ENCODE data around the gene HEATR3. TPM values are rescaled to one million over a fixed set of nuclear protein-coding genes. Genes with fewer than 3 reads are reported as not detected.

Gene HEATR3
- total and polyA plus RNA-seq, 2 of the 8 experiments (the other 6 are each of a cell fraction or from before 2014, with no cell fraction given): 13.0 to 29.2 TPM

DNA sequence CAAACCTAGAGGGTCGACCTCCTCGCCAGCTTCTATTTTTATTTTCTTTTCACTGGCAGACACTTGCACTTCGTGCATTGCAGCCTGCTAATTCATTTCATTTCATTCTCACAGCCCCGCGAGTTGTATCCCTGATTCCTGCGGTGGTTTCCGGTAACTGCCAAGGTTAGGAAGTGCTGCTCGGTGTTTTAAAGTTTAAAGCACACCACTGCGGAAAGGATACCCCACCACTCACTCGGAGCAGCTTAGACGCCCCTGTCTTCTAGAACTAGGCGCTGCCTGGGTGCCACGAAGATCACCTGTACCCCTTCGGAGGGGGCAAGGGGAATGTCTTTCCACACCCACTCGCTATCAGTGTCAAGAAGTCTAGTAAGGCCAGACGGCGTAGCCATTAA lies 40.2 kb upstream of the HEATR3 start:
- no peak overlapping the region for H3K23ac ChIP-seq (ENCODE audit: insufficient read length)
- no peak overlapping the region for H3K18ac ChIP-seq (ENCODE audit: extremely low read depth, low read length)
- no peak overlapping the region for H2BK120ac ChIP-seq (replicated peaks; ENCODE audit: low read depth, low read length)
- no peak overlapping the region for H4K5ac ChIP-seq (ENCODE audit: insufficient read length, low read depth, low read length)
- TF ChIP-seq SIN3A (conservative IDR thresholded peaks at IDR 0.05 in 1 of 2, IDR thresholded peaks at IDR 0.05 in 1 of 2; ENCODE audit: low read depth in 1 of 2, low read length in 2 of 2) (no peak), KDM4A (IDR thresholded peaks at IDR 0.05; ENCODE audit: low read depth, low read length, severe bottlenecking) (peak; percentile 21), CBX8 (IDR thresholded peaks at IDR 0.05; ENCODE audit: borderline replicate concordance, low read depth, low read length) (no peak), NANOG (IDR thresholded peaks at IDR 0.05; ENCODE audit: insufficient read depth, low read depth, low read length, poor library complexity, severe bottlenecking) (no peak)
- TF ChIP-seq, protein P1, sequence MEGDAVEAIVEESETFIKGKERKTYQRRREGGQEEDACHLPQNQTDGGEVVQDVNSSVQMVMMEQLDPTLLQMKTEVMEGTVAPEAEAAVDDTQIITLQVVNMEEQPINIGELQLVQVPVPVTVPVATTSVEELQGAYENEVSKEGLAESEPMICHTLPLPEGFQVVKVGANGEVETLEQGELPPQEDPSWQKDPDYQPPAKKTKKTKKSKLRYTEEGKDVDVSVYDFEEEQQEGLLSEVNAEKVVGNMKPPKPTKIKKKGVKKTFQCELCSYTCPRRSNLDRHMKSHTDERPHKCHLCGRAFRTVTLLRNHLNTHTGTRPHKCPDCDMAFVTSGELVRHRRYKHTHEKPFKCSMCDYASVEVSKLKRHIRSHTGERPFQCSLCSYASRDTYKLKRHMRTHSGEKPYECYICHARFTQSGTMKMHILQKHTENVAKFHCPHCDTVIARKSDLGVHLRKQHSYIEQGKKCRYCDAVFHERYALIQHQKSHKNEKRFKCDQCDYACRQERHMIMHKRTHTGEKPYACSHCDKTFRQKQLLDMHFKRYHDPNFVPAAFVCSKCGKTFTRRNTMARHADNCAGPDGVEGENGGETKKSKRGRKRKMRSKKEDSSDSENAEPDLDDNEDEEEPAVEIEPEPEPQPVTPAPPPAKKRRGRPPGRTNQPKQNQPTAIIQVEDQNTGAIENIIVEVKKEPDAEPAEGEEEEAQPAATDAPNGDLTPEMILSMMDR (IDR thresholded peaks at IDR 0.05; ENCODE audit: control extremely low read depth in 1 of 3, insufficient read depth in 1 of 3, low read depth in 1 of 3, low read length in 3 of 3): no peak
- no peak for FAIRE-seq
- H3K79me2 ChIP-seq (ENCODE audit: control insufficient read depth in 1 of 2, insufficient read depth in 2 of 2, low read length in 2 of 2): peaks cover 0 to 29% of the 10 kb centered on the region in 2 experiments; a peak in 2 of 4 replicates
- no peak overlapping the region for H2AK5ac ChIP-seq (ENCODE audit: low read depth, low read length)
- CTCF ChIA-PET (ENCODE audit: partially characterized antibody): interaction anchor here (0.6 to 4.1 kb wide), 39 partner anchors 8 to 618 kb away, joined by 3 to 28 read pairs (median 4); partner anchors contain the start of gene HEATR3
- no peak overlapping the region for H4K8ac ChIP-seq (ENCODE audit: extremely low read depth, insufficient read depth, low read length)
- no peak overlapping the region for H2BK12ac ChIP-seq (ENCODE audit: low read depth, low read length)
- no peak overlapping the region for H4K91ac ChIP-seq (replicated peaks; ENCODE audit: insufficient read length, low read length)
- no peaks in the 10 kb centered on the region for H3K23me2 ChIP-seq (ENCODE audit: low read depth, low read length)
- H3K4ac ChIP-seq (replicated peaks; ENCODE audit: insufficient read length, low read depth, low read length): no peak overlapping the region
- H2BK5ac ChIP-seq (ENCODE audit: low read depth, low read length): no peak overlapping the region
- H3K4me2 ChIP-seq (ENCODE audit: insufficient read depth in 1 of 2, low read depth in 2 of 2, low read length in 2 of 2): peak overlapping the region; percentile 74 to 88
- no peaks in the 10 kb centered on the region for H3K9me3 ChIP-seq (ENCODE audit: insufficient read depth in 2 of 2, low read depth in 1 of 2, low read length in 1 of 2)
- H3K14ac ChIP-seq (ENCODE audit: insufficient read length): no peak overlapping the region
- H3K36me3 ChIP-seq (ENCODE audit: control insufficient read depth in 2 of 4, insufficient read depth in 4 of 4, low read length in 3 of 4): peaks cover 0 to 17% (median 2%) of the 10 kb centered on the region in 4 experiments; a peak in 4 of 8 replicates
- no peak overlapping the region for H3K56ac ChIP-seq (replicated peaks; ENCODE audit: insufficient read length, low read depth, low read length)
- WGBS, 2 experiments (ENCODE audit: extremely low coverage in 1 of 2, insufficient coverage in 1 of 2, insufficient read length in 1 of 2, insufficient replicate concordance in 2 of 2, low coverage in 1 of 2, low lambda C conversion rate in 2 of 2, missing lambda C conversion rate in 1 of 2): 4% methylated on average over 17 of the region's 17 CpGs; no CpG with 5 or more reads in 1 of the 2 experiments
- H2AFZ ChIP-seq (ENCODE audit: low read length): no peak overlapping the region
- peak in 1 of 2 experiments; percentile 54 for DNase-seq (ENCODE audit: low read depth in 1 of 2, low spot score in 2 of 2)
- H3K4me1 ChIP-seq (replicated peaks in 1 of 4; ENCODE audit: control insufficient read depth in 3 of 4, insufficient read depth in 4 of 4, low read length in 3 of 4): peaks cover 0 to 6% (median 0%) of the 10 kb centered on the region in 4 experiments; a peak in 2 of 7 replicates
- no peak overlapping the region for H3K27ac ChIP-seq (ENCODE audit: low read depth, low read length)
- peak overlapping the region; percentile 31 to 78 (median 36); a peak in 6 of 7 replicates for H3K9ac ChIP-seq (replicated peaks in 1 of 4; ENCODE audit: extremely low read depth in 1 of 4, low read depth in 3 of 4, low read length in 3 of 4)
- no peak overlapping the region for H2BK20ac ChIP-seq (ENCODE audit: low read length)
- H3K4me3 ChIP-seq (ENCODE audit: extremely low read depth in 1 of 4, insufficient read depth in 2 of 4, low read depth in 3 of 4, low read length in 4 of 4): peak overlapping the region; percentile 59 to 95 (median 90)
- no peaks in the 10 kb centered on the region for H3K27me3 ChIP-seq (replicated peaks in 1 of 4; ENCODE audit: control insufficient read depth in 3 of 4, extremely low read depth in 1 of 4, insufficient read depth in 3 of 4, low read length in 3 of 4)
- H2BK15ac ChIP-seq (ENCODE audit: low read length): no peak overlapping the region
- POLR2A ChIA-PET (ENCODE audit: partially characterized antibody): interaction anchor here (0.7 to 2.7 kb wide), 10 partner anchors 8 to 220 kb away, joined by 3 to 5 read pairs (median 4); partner anchors contain the start of gene HEATR3
- H4K20me1 ChIP-seq (replicated peaks in 1 of 2; ENCODE audit: control insufficient read depth in 1 of 2, insufficient read depth in 2 of 2, low read length in 2 of 2): no peaks in the 10 kb centered on the region
- no peaks in the 10 kb centered on the region for H3K79me1 ChIP-seq (ENCODE audit: low read depth, low read length)
